Spleen (tissue), 7 donors: ENCODE measurements around the gene DNAJC27.

Experiments
- POLR2A ChIP-seq, 3 donors: fragments of 450-650 bp; IDR thresholded peaks; one replicate each; pipeline ENCODE4 v1.5.1; 2017; ENCODE audit warnings: antibody characterized with exemption in 3 of 3, mild to moderate bottlenecking in 1 of 3
- TF ChIP-seq, protein P1 (sequence below), 11 experiments: fragments of 200-600 bp in 7 of 11; fragments of 450-650 bp in 4 of 11; sonication (generic) in 4 of 11; IDR thresholded peaks in 8 of 11; conservative IDR thresholded peaks in 3 of 11; 1 replicate in 7 of 11; 2 replicates in 4 of 11; pipeline versions ENCODE4 v1.4.0 to v1.8.0; 2016 to 2021; ENCODE audit warnings: antibody characterized with exemption in 11 of 11, inconsistent platforms in 4 of 11, mild to moderate bottlenecking in 1 of 11
- donor health status: DM: no; HTN: no; CAD: no; lungs with moderate emphysema.
- donor health status: DM: no; HTN: no; CAD: no.
- donor health status: DM: no; HTN: no; CAD: no.

DNA sequence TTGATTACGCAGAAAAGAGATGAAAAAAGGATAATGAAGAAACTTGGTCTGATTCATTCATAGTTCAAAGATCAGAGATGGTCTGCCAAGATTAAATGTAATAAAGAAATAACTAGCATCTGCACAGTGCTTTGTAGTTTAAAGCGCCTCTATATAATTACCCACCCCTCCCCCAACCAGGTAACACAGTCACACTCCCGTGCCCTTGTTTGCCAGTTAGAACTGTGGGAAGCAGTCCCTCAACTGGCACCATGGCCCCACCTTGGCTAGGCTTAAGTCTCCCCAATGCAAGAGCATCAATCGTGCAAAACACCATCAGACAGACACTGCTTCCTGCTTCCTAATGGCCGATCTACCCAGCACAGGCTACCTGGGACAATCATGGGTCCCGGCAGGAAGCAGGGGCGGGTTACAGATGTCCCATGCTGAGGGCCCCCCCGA is 63.3 kb downstream of the DNAJC27 start:
- TF ChIP-seq, protein P1, sequence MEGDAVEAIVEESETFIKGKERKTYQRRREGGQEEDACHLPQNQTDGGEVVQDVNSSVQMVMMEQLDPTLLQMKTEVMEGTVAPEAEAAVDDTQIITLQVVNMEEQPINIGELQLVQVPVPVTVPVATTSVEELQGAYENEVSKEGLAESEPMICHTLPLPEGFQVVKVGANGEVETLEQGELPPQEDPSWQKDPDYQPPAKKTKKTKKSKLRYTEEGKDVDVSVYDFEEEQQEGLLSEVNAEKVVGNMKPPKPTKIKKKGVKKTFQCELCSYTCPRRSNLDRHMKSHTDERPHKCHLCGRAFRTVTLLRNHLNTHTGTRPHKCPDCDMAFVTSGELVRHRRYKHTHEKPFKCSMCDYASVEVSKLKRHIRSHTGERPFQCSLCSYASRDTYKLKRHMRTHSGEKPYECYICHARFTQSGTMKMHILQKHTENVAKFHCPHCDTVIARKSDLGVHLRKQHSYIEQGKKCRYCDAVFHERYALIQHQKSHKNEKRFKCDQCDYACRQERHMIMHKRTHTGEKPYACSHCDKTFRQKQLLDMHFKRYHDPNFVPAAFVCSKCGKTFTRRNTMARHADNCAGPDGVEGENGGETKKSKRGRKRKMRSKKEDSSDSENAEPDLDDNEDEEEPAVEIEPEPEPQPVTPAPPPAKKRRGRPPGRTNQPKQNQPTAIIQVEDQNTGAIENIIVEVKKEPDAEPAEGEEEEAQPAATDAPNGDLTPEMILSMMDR (IDR thresholded peaks at IDR 0.05 in 8 of 11, conservative IDR thresholded peaks at IDR 0.05 in 3 of 11): no peak
- TF ChIP-seq POLR2A (IDR thresholded peaks at IDR 0.05): no peak
